A549 (cell line): ENCODE results near the gene CACNG8. TPM values are rescaled to one million over a fixed set of nuclear protein-coding genes. Genes with fewer than 3 reads are reported as not detected.
A peak's percentile ranks its signal among the peaks of the same experiment; 100 is the strongest.
"Not testable (repeated sequence)": the region's sequence is repeated elsewhere in the genome, so short reads cannot be mapped to it uniquely, and the experiment has no call there.

ENCODE experiments used
- ATAC-seq, 2 experiments: fragments of 200-7000 bp in 1 of 2; fragments of >200 bp in 1 of 2; cut with Nextera tagmentation in 1 of 2; cut with Tn5 transposase in 1 of 2; 3 replicates each; pipeline versions ENCODE4 v1.8.0 to v1.9.1; 2018 to 2020; ENCODE audit warnings: mild to moderate bottlenecking in 1 of 2, moderate library complexity in 1 of 2
- CTCF ChIA-PET: fragments of 300-600 bp; sonication (Branson Sonifier 250); formaldehyde crosslinking; extraction: SDS; loops from one replicate; lab custom pipeline; 2021; ENCODE audit warnings: antibody characterized with exemption, inconsistent platforms; lab: Yijun Ruan, JAX
- POLR2A ChIA-PET: fragments of 350-600 bp; formaldehyde crosslinking; extraction: SDS; loops from one replicate; lab custom pipeline; 2021; ENCODE audit warnings: antibody characterized with exemption, inconsistent platforms; lab: Yijun Ruan, JAX
- DNase-seq, 2 experiments: peaks; one replicate each; pipeline versions ENCODE4 v3.0.0 to v3.0.0-alpha.2; 2011 to 2016; ENCODE audit warnings: low read depth in 1 of 2, low spot score in 1 of 2
- FAIRE-seq: peaks from 2 replicates; lab custom pipeline; 2011; peaks lifted over from hg19 to GRCh38; lab: Jason Lieb, UNC
- H3K27ac ChIP-seq, 2 experiments: fragments of >200 bp; sonication (Bioruptor Twin); formaldehyde crosslinking; 3 replicates each; pipeline ENCODE4 v1.5.1; 2016 to 2017
- H3K4me1 ChIP-seq: fragments of >200 bp; sonication (Bioruptor Twin); formaldehyde crosslinking; 3 replicates; pipeline ENCODE4 v1.6.1; 2016
- H3K4me2 ChIP-seq: fragments of >200 bp; sonication (Bioruptor Twin); formaldehyde crosslinking; 3 replicates; pipeline ENCODE4 v1.6.1; 2016
- H3K4me3 ChIP-seq: fragments of >200 bp; sonication (Bioruptor Twin); formaldehyde crosslinking; 3 replicates; pipeline ENCODE4 v1.5.1; 2016
- H3K9me3 ChIP-seq: fragments of >200 bp; sonication (Bioruptor Twin); formaldehyde crosslinking; 3 replicates; pipeline ENCODE4 v1.6.1; 2016
- CEBPB ChIP-seq, 2 experiments: fragments of >200 bp in 1 of 2; sonication (Bioruptor Twin) in 1 of 2; formaldehyde crosslinking in 1 of 2; IDR thresholded peaks; 2 replicates each; pipeline ENCODE4 v1.6.1; 2012 to 2016
- CHD2 ChIP-seq: fragments of 150-350 bp; IDR thresholded peaks from 2 replicates; pipeline ENCODE4 v1.6.1; 2014; ENCODE audit warnings: low read length; ENCODE audit not compliant: partially characterized antibody
- EP300 ChIP-seq, 2 experiments: fragments of >200 bp; sonication (Bioruptor Twin); formaldehyde crosslinking; IDR thresholded peaks; 2 replicates in 1 of 2; 3 replicates in 1 of 2; pipeline ENCODE4 v1.6.1; 2016 to 2017
- FOXS1 ChIP-seq: fragments of 250-450 bp; sonication (Bioruptor Pico); IDR thresholded peaks from 2 replicates; pipeline ENCODE4 v1.5.0; 2020; ENCODE audit warnings: mild to moderate bottlenecking, moderate library complexity
- HOXB13 ChIP-seq: fragments of 250-450 bp; sonication (Bioruptor Pico); IDR thresholded peaks from 2 replicates; pipeline ENCODE4 v1.5.0; 2020; ENCODE audit warnings: low read depth, mild to moderate bottlenecking, moderate library complexity
- PHF8 ChIP-seq: fragments of 200-600 bp; sonication (generic); IDR thresholded peaks from 2 replicates; pipeline ENCODE4 v1.6.1; 2016; ENCODE audit warnings: low read depth, mild to moderate bottlenecking, antibody characterized with exemption, moderate library complexity, borderline replicate concordance
- RAD21 ChIP-seq, 2 experiments: fragments of >200 bp in 1 of 2; sonication (Bioruptor Twin) in 1 of 2; formaldehyde crosslinking in 1 of 2; IDR thresholded peaks in 1 of 2; conservative IDR thresholded peaks in 1 of 2; 2 replicates in 1 of 2; 3 replicates in 1 of 2; pipeline ENCODE4 v1.6.1; 2012 to 2018; ENCODE audit warnings: inconsistent platforms in 1 of 2
- SMC3 ChIP-seq: fragments of >200 bp; sonication (Bioruptor Twin); formaldehyde crosslinking; IDR thresholded peaks from 3 replicates; pipeline ENCODE4 v1.6.1; 2018; ENCODE audit warnings: inconsistent platforms
- ZFP36 ChIP-seq: fragments of 450-650 bp; IDR thresholded peaks from 2 replicates; pipeline ENCODE4 v1.6.1; 2014; ENCODE audit warnings: borderline replicate concordance; ENCODE audit not compliant: partially characterized antibody
- ZNF302 ChIP-seq: fragments of 250-450 bp; sonication (Bioruptor Pico); IDR thresholded peaks from 2 replicates; pipeline ENCODE4 v1.9.0; 2021; ENCODE audit warnings: inconsistent platforms, mild to moderate bottlenecking, moderate library complexity
- WGBS: methylation state at CpG from one replicate; pipeline ENCODE4 v1.1.6; 2017; ENCODE audit errors: missing lambda C conversion rate; 5-methylcytosine and 5-hydroxymethylcytosine counted together
- polyA plus RNA-seq, 4 experiments: library from polyadenylated mRNA; depleted of rRNA in 3 of 4; stranded (reverse); fragments of >200 nt; fragmentation: RNase III in 1 of 4; extraction: RNeasy Plus Mini Kit Qiagen cat#74134 plus additional on column Dnase treatment in 1 of 4; gene quantifications; 2 replicates in 3 of 4; 3 replicates in 1 of 4; pipeline ENCODE4 v1.2.3, GENCODE V29; 2011 to 2017
- TF ChIP-seq, protein P1 (sequence below): fragments of >200 bp; sonication (Bioruptor Twin); formaldehyde crosslinking; IDR thresholded peaks from 3 replicates; pipeline ENCODE4 v1.5.1; 2016
- TF ChIP-seq, protein P2 (sequence below): fragments of 250-450 bp; sonication (Bioruptor Pico); IDR thresholded peaks from 2 replicates; pipeline ENCODE4 v1.5.0; 2020; ENCODE audit warnings: low read depth, mild to moderate bottlenecking, moderate library complexity

CACNG8 gene
- polyA plus RNA-seq, 2 of the 4 experiments (the other 2 are of a cell fraction) = 1.1 to 5.8 TPM

DNA sequence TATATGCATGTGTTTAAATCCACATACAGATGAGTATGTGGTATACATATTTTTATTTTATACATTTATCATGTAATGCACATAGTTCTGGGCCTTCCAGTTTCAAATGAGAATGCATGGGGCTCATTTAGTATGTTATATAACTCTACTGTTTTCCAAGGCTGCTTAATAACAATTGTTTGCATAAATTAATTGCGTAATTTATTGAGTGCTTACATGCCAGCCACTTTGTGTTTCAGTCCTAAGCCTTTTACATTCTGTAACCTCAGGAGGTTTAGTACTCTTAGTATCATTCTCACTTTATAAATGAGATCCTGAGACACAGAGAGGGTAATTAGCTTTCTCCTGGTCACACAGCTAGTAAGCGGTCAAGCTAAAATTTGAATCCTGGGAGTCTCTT lies 16.7 kb upstream of the CACNG8 start:
- FAIRE-seq (no peak), DNase-seq (no peak), ATAC-seq (no peak)
- POLR2A ChIA-PET = no interaction called here
- 80% methylated on average over 2 of the region's 2 CpGs for WGBS
- H3K4me3 ChIP-seq = peak overlapping the region; percentile 18
- no peaks in the 10 kb centered on the region for H3K9me3 ChIP-seq
- H3K4me2 ChIP-seq = peak overlapping the region; percentile 67
- TF ChIP-seq CEBPB (IDR thresholded peaks at IDR 0.05) (peak in 1 of 2 experiments; percentile 51; a peak in 2 of 4 replicates), PHF8 (no peak), EP300 (IDR thresholded peaks at IDR 0.05) (no peak), ZFP36 (peak; percentile 45)
- TF ChIP-seq, protein P1, sequence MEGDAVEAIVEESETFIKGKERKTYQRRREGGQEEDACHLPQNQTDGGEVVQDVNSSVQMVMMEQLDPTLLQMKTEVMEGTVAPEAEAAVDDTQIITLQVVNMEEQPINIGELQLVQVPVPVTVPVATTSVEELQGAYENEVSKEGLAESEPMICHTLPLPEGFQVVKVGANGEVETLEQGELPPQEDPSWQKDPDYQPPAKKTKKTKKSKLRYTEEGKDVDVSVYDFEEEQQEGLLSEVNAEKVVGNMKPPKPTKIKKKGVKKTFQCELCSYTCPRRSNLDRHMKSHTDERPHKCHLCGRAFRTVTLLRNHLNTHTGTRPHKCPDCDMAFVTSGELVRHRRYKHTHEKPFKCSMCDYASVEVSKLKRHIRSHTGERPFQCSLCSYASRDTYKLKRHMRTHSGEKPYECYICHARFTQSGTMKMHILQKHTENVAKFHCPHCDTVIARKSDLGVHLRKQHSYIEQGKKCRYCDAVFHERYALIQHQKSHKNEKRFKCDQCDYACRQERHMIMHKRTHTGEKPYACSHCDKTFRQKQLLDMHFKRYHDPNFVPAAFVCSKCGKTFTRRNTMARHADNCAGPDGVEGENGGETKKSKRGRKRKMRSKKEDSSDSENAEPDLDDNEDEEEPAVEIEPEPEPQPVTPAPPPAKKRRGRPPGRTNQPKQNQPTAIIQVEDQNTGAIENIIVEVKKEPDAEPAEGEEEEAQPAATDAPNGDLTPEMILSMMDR = no peak
- CTCF ChIA-PET = interaction anchor here (1.2 to 2.6 kb wide), 7 partner anchors 22 to 151 kb away, joined by 3 to 11 read pairs (median 5); no protein-coding TSS in a partner anchor
- peak overlapping the region; percentile 54 to 67; a peak in 4 of 6 replicates for H3K27ac ChIP-seq
- H3K4me1 ChIP-seq = 0 out of 3 replicates have a peak, but pooled peaks cover 8% of the 10 kb centered on the region

DNA sequence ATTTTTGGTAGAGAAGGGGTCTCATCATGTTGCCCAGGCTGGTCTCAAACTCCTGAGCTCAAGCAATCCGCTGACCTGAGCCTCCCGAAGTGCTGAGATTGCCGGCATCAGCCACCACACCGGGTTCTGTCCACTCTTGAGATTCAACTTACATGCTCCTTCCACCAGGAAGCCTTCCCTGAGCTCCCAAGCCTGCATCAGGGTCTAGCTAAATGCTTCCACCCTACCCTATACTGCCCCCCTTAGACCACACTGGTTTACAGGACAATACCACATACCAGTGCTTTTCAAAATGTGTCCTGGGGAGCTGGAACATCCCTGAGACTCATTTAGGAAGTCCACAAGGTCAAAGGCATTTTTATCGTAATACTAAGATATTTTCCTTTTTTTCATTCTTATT lies 15.1 kb upstream of the CACNG8 start:
- no peak overlapping the region for H3K27ac ChIP-seq
- FAIRE-seq (peak; percentile 67), ATAC-seq (peak; percentile 73 to 83; a peak in 4 of 6 replicates), DNase-seq (peak; percentile 67 to 84)
- TF ChIP-seq CHD2 = no peak
- TF ChIP-seq, protein P2, sequence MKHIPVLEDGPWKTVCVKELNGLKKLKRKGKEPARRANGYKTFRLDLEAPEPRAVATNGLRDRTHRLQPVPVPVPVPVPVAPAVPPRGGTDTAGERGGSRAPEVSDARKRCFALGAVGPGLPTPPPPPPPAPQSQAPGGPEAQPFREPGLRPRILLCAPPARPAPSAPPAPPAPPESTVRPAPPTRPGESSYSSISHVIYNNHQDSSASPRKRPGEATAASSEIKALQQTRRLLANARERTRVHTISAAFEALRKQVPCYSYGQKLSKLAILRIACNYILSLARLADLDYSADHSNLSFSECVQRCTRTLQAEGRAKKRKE (CRISPR knock-in tag) = no peak
- TF ChIP-seq, protein P1 = peak; percentile 40; the same call in 2 of the 3 replicates
- peak; percentile 93 for TF ChIP-seq ZFP36
- no peak for TF ChIP-seq ZNF302 (CRISPR knock-in tag)
- TF ChIP-seq SMC3 = 0 out of 3 replicates have a peak, but pooled peaks have one; percentile 12
- peak; percentile 24 to 63; a peak in 2 of 5 replicates for TF ChIP-seq RAD21 (conservative IDR thresholded peaks at IDR 0.05 in 1 of 2, IDR thresholded peaks at IDR 0.05 in 1 of 2)
- TF ChIP-seq FOXS1 (CRISPR knock-in tag) = no peak
- no peak for TF ChIP-seq HOXB13 (CRISPR knock-in tag)
- ChIA-PET POLR2A (interaction anchor here (1.0 to 2.1 kb wide), 2 partner anchors 33 to 82 kb away, joined by 6 to 14 read pairs; no protein-coding TSS in a partner anchor), CTCF (interaction anchor here (0.8 to 2.6 kb wide), 12 partner anchors 12 to 138 kb away, joined by 3 to 17 read pairs (median 4); no protein-coding TSS in a partner anchor)
- H3K9me3 ChIP-seq = no peaks in the 10 kb centered on the region
- no peak overlapping the region for H3K4me2 ChIP-seq
- H3K4me3 ChIP-seq = no peak overlapping the region
- WGBS = 83% methylated on average over 5 of the region's 5 CpGs
- 0 out of 3 replicates have a peak, but pooled peaks cover 8% of the 10 kb centered on the region for H3K4me1 ChIP-seq

DNA sequence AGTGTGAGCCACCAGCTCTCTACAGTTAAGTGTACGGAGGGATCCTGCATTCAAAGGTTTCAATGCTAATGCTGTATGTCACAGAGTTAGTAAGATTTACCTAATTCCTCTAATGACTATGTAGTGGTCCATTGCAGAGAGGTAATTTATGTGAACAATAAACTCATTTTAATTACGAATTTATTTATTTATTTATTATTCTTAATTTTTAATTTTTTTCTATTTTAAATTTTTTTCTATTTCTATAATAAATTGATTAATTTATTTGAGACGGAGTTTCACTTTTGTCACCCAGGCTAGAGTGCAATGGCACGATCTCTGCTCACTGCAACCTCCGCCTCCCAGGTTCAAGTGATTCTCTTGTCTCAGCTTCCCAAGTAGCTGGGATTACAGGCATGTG lies 14.1 kb upstream of the CACNG8 start:
- not testable (repeated sequence) for H3K9me3 ChIP-seq, H3K4me3 ChIP-seq, FAIRE-seq, H3K4me1 ChIP-seq, DNase-seq, H3K4me2 ChIP-seq, H3K27ac ChIP-seq, ATAC-seq
- POLR2A ChIA-PET = interaction anchor here (2.1 kb wide), 1 partner anchor 32 kb away, joined by 14 read pairs; no protein-coding TSS in a partner anchor
- CTCF ChIA-PET = interaction anchor here (0.8 to 2.6 kb wide), 7 partner anchors 11 to 78 kb away, joined by 3 to 17 read pairs (median 4); no protein-coding TSS in a partner anchor
- WGBS = 91% methylated on average over 5 of the region's 5 CpGs
